ENCODE data around the gene FER.

DNA sequence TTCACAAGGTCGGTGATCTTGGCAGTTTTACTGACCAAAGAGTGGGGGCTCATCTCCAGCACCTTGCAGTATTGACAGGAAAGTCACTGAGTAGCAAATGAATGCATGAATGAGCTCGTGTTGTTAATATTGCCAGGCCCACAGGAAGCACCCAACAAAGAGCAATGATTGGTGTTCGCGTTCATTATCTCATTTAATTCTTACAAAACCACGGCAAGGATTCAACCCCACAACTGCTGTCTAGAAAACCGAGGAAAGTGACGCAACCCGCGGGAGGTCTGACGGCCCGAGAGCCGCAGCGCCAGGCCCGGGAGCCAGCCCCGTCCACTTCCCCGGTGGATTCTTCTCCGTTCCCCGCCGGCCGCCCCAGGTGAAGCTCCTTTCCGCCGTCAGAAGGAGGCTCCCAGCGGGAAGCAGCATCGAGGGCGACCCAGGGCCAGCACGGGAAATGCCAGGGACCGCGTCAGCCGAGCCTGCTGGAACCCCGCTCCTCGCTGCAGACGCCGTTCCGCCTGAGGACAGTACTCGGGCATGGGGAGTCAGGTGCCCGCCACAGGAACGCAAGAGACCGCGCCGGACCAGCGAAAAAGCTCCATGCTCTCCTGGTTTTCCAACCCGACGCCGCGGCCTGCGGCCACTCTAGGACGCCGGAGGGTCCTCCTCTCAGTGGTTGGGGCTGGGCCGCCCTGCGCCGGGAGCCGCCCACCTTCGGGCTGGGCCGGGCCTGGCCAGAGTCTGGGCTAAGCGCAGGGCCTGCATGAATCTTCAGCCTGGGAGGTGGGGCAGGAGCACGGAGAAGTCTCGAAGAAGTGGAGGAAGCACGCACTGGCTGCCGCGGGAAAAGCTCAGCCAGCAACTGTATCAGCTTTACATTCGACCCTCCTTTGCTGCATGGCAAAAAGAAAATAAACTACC lies 19.8 kb upstream of the FER start:
- TF ChIP-seq ZBTB17 (CRISPR knock-in tag; IDR thresholded peaks at IDR 0.05) (no peak; the same call in 1 of the 2 replicates), ZBED1 (IDR thresholded peaks at IDR 0.05) (no peak), TOE1 (IDR thresholded peaks at IDR 0.05; ENCODE audit: borderline replicate concordance) (peak; percentile 76; the same call in 1 of the 2 replicates), TOE1 (CRISPR knock-in tag; IDR thresholded peaks at IDR 0.05; ENCODE audit: borderline replicate concordance, low read depth) (no peak)
